HepG2 (cell line): Measurements from ENCODE around the gene CEACAM16. TPM values are rescaled to one million over a fixed set of nuclear protein-coding genes. Genes with fewer than 3 reads are reported as not detected.

Experiments used
- ELK4 ChIP-seq: sonication (generic); formaldehyde crosslinking; IDR thresholded peaks from 2 replicates; pipeline ENCODE4 v1.9.0; 2021; ENCODE audit warnings: missing genetic modification reagents, borderline replicate concordance
- ERF ChIP-seq: IDR thresholded peaks from 2 replicates; pipeline ENCODE4 v1.6.1; 2018; ENCODE audit warnings: missing biosample characterization, missing genetic modification reagents
- GLI4 ChIP-seq: sonication (generic); formaldehyde crosslinking; IDR thresholded peaks from 2 replicates; pipeline ENCODE4 v1.5.1; 2020; ENCODE audit warnings: missing genetic modification reagents, mild to moderate bottlenecking, moderate library complexity, borderline replicate concordance
- HDAC2 ChIP-seq: sonication (generic); formaldehyde crosslinking; IDR thresholded peaks from 2 replicates; pipeline ENCODE4 v1.4.0; 2020; ENCODE audit warnings: missing genetic modification reagents
- HMG20A ChIP-seq: IDR thresholded peaks from 2 replicates; pipeline ENCODE4 v1.6.1; 2016; ENCODE audit warnings: borderline replicate concordance
- KAT7 ChIP-seq: IDR thresholded peaks from 2 replicates; pipeline ENCODE4 v1.6.1; 2018; ENCODE audit warnings: borderline replicate concordance, missing compliant biosample characterization
- MYC ChIP-seq: sonication (generic); formaldehyde crosslinking; IDR thresholded peaks from 2 replicates; pipeline ENCODE4 v1.9.0; 2021; ENCODE audit warnings: missing genetic modification reagents, borderline replicate concordance
- NCOA1 ChIP-seq: sonication (generic); formaldehyde crosslinking; IDR thresholded peaks from 2 replicates; pipeline ENCODE4 v1.9.0; 2021; ENCODE audit warnings: missing genetic modification reagents
- PHF8 ChIP-seq: sonication (generic); formaldehyde crosslinking; IDR thresholded peaks from 2 replicates; pipeline ENCODE4 v1.5.0; 2020; ENCODE audit warnings: missing genetic modification reagents
- SIX4 ChIP-seq: sonication (generic); formaldehyde crosslinking; IDR thresholded peaks from 2 replicates; pipeline ENCODE4 v1.4.0; 2020; ENCODE audit warnings: missing genetic modification reagents
- SMAD3 ChIP-seq: sonication (generic); formaldehyde crosslinking; IDR thresholded peaks from 2 replicates; pipeline ENCODE4 v1.4.0; 2020; ENCODE audit warnings: missing genetic modification reagents
- STAG1 ChIP-seq: sonication (generic); formaldehyde crosslinking; IDR thresholded peaks from 2 replicates; pipeline ENCODE4 v1.4.0; 2020; ENCODE audit warnings: missing genetic modification reagents
- ZFP1 ChIP-seq: IDR thresholded peaks from 2 replicates; pipeline ENCODE4 v1.6.1; 2016
- ZGPAT ChIP-seq: IDR thresholded peaks from 2 replicates; pipeline ENCODE4 v1.6.1; 2016; ENCODE audit warnings: mild to moderate bottlenecking
- ZNF253 ChIP-seq: sonication (generic); formaldehyde crosslinking; IDR thresholded peaks from 2 replicates; pipeline ENCODE4 v1.8.0; 2022; ENCODE audit warnings: mild to moderate bottlenecking, missing genetic modification reagents, borderline replicate concordance
- ZNF510 ChIP-seq: sonication (generic); formaldehyde crosslinking; IDR thresholded peaks from 2 replicates; pipeline ENCODE4 v1.4.0; 2020; ENCODE audit warnings: low read depth, mild to moderate bottlenecking, missing genetic modification reagents
- ZNF572 ChIP-seq: sonication (generic); formaldehyde crosslinking; IDR thresholded peaks from 2 replicates; pipeline ENCODE4 v1.5.1; 2020; ENCODE audit warnings: mild to moderate bottlenecking, missing genetic modification reagents
- polyA plus RNA-seq, 8 experiments: library from polyadenylated mRNA; depleted of rRNA in 3 of 8; stranded (reverse) in 7 of 8; unstranded in 1 of 8; fragments of >200 nt; fragmentation: Illumina TruSeq in 4 of 8; extraction: Trizol in 4 of 8; gene quantifications; 2 replicates each; pipeline versions ENCODE4 v1.2.1 to v1.2.3, GENCODE V29; 2011 to 2016; ENCODE audit warnings: low read depth in 4 of 8, missing spikeins in 1 of 8, mixed read lengths in 1 of 8; ENCODE audit not compliant: insufficient read depth in 1 of 8
- total RNA-seq, 5 experiments: library from RNA; depleted of rRNA; stranded (reverse); fragments of >200 nt; fragmentation: Illumina TruSeq; extraction: Trizol; gene quantifications; 2 replicates each; pipeline ENCODE4 v1.2.3, GENCODE V29; 2016; ENCODE audit warnings: low read depth in 1 of 5
- TF ChIP-seq, protein P1 (sequence below): sonication (generic); formaldehyde crosslinking; conservative IDR thresholded peaks from 2 replicates; pipeline ENCODE4 v1.4.0; 2020; ENCODE audit warnings: missing genetic modification reagents
- TF ChIP-seq, protein P2 (sequence below): sonication (generic); formaldehyde crosslinking; IDR thresholded peaks from 2 replicates; pipeline ENCODE4 v1.8.1; 2023; ENCODE audit warnings: mild to moderate bottlenecking, moderate library complexity, missing genetic modification reagents
- TF ChIP-seq, protein P3 (sequence below): IDR thresholded peaks from 2 replicates; pipeline ENCODE4 v1.6.1; 2016; ENCODE audit warnings: missing compliant biosample characterization, missing genetic modification reagents, borderline replicate concordance
- TF ChIP-seq, protein P4 (sequence below): IDR thresholded peaks from 2 replicates; pipeline ENCODE4 v1.6.1; 2016; ENCODE audit warnings: low read depth

The CEACAM16 gene
- total and polyA plus RNA-seq, 2 of the 13 experiments (the other 11 are each of a cell fraction or from before 2014, with no cell fraction given) = not detected

DNA sequence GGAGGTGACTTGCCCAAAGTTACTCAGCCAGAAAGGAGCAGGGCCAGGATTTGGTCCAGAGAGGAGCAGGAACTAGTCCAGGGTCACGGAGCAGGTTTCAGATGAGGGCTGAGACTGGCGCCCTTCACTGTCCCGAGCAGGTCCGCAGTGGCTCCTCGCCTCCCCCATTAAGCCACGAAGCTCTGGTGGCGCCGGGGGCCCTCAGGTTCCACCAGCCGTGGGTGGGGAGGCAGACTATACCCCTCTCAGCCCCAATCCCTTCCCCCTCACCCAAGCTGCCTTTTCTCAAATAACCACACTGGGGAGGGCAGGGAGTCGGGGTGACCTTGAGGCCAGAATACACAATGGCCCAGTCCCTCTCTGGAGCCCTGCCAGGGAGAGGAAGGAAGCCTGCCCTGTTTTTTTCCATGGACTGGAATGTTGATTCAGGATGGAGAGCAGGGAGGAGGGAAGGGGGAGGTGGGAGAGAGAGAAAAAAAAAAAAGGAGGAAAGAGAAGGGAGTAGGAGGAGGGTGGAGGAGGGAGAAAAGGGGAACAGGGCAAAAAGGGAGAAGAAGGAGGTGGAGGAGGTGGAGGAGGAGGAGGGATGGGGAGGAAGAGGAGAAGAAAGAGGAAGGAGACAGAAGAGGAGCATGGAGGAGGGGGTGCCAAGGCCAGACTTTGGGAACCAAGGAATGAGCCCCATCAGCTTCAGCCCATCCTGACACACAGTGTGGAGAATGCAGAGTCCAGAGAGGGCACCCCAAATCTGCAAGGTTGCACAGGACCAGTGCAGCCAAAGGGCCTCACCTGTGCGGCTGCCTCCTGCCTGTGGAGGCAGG is 19.7 kb downstream of the CEACAM16 start (continued):
- TF ChIP-seq ZNF510 (no peak), ERF (CRISPR knock-in tag) (peak; percentile 83; the same call in 1 of the 2 replicates), HDAC2 (CRISPR knock-in tag) (peak; percentile 73), MYC (CRISPR knock-in tag) (peak; percentile 57; the same call in 1 of the 2 replicates), NCOA1 (0 out of 2 replicates have a peak, but pooled peaks have one; percentile 37), HMG20A (CRISPR knock-in tag) (peak; percentile 69; the same call in 1 of the 2 replicates), SIX4 (CRISPR knock-in tag) (peak; percentile 83; the same call in 1 of the 2 replicates), ZNF572 (CRISPR knock-in tag) (0 out of 2 replicates have a peak, but pooled peaks have one; percentile 35), KAT7 (CRISPR knock-in tag) (peak; percentile 41; the same call in 1 of the 2 replicates), PHF8 (CRISPR knock-in tag) (peak; percentile 30), ZFP1 (CRISPR knock-in tag) (peak; percentile 90), ZGPAT (CRISPR knock-in tag) (peak; percentile 47; the same call in 1 of the 2 replicates), GLI4 (CRISPR knock-in tag) (0 out of 2 replicates have a peak, but pooled peaks have one; percentile 57), ZNF253 (CRISPR knock-in tag) (no peak), ELK4 (no peak), STAG1 (CRISPR knock-in tag) (0 out of 2 replicates have a peak, but pooled peaks have one; percentile 31), SMAD3 (CRISPR knock-in tag) (no peak)
- TF ChIP-seq, protein P1, sequence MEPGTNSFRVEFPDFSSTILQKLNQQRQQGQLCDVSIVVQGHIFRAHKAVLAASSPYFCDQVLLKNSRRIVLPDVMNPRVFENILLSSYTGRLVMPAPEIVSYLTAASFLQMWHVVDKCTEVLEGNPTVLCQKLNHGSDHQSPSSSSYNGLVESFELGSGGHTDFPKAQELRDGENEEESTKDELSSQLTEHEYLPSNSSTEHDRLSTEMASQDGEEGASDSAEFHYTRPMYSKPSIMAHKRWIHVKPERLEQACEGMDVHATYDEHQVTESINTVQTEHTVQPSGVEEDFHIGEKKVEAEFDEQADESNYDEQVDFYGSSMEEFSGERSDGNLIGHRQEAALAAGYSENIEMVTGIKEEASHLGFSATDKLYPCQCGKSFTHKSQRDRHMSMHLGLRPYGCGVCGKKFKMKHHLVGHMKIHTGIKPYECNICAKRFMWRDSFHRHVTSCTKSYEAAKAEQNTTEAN (CRISPR knock-in tag) = 0 out of 2 replicates have a peak, but pooled peaks have one; percentile 48
- TF ChIP-seq, protein P2, sequence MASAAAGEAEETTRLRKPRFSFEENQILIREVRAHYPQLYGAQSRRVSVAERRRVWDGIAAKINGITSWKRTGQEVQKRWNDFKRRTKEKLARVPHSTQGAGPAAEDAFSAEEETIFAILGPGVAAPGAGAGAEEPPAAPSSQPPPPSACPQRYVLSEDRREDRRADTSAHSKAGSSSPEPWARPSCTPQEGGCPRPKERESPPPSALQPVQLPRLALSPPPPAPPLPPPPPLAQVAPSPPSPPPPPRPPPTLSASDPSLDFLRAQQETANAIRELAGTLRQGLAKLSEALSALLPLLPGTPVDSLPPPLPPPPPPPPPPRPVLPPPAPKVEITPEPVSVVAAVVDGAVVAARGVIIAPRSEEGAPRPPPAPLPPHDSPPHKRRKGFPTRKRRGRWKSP (CRISPR knock-in tag) = no peak
- TF ChIP-seq, protein P3, sequence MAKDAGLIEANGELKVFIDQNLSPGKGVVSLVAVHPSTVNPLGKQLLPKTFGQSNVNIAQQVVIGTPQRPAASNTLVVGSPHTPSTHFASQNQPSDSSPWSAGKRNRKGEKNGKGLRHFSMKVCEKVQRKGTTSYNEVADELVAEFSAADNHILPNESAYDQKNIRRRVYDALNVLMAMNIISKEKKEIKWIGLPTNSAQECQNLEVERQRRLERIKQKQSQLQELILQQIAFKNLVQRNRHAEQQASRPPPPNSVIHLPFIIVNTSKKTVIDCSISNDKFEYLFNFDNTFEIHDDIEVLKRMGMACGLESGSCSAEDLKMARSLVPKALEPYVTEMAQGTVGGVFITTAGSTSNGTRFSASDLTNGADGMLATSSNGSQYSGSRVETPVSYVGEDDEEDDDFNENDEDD (CRISPR knock-in tag) = no peak
- TF ChIP-seq, protein P4, sequence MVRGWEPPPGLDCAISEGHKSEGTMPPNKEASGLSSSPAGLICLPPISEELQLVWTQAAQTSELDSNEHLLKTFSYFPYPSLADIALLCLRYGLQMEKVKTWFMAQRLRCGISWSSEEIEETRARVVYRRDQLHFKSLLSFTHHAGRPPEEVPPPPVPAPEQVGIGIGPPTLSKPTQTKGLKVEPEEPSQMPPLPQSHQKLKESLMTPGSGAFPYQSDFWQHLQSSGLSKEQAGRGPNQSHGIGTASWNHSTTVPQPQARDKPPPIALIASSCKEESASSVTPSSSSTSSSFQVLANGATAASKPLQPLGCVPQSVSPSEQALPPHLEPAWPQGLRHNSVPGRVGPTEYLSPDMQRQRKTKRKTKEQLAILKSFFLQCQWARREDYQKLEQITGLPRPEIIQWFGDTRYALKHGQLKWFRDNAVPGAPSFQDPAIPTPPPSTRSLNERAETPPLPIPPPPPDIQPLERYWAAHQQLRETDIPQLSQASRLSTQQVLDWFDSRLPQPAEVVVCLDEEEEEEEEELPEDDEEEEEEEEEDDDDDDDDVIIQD (CRISPR knock-in tag) = peak; percentile 69
